Lung (tissue), 10 donors: ENCODE measurements around the gene DPY19L2. TPM values are rescaled to one million over a fixed set of nuclear protein-coding genes. Genes with fewer than 3 reads are reported as not detected.
"Not testable (repeated sequence)": the region's sequence is repeated elsewhere in the genome, so short reads cannot be mapped to it uniquely, and the experiment has no call there.

Source experiments
- ATAC-seq: fragments of 200-7000 bp; cut with Tn5 transposase; one replicate; pipeline ENCODE4 v1.9.1; 2020; ENCODE audit warnings: moderate number of reproducible peaks; ENCODE audit not compliant: insufficient read depth, low FRiP score
- DNase-seq, 3 donors: peaks; one replicate each; pipeline ENCODE4 v3.0.0-alpha.2; 2013 to 2017
- H3K27ac ChIP-seq, 2 donors: one replicate each; pipeline ENCODE4 v1.5.1; 2013; ENCODE audit warnings: mild to moderate bottlenecking in 2 of 2, moderate library complexity in 2 of 2, control low read depth in 1 of 2, inconsistent platforms in 1 of 2, low read depth in 1 of 2, low read length in 1 of 2
- H3K27me3 ChIP-seq, 3 donors: one replicate each; pipeline ENCODE4 v1.5.1; 2013; ENCODE audit warnings: low read length in 2 of 3; ENCODE audit not compliant: control insufficient read depth in 3 of 3, insufficient read depth in 3 of 3
- H3K36me3 ChIP-seq, 4 donors: one replicate each; pipeline ENCODE4 v1.5.1; 2013; ENCODE audit warnings: low read length in 4 of 4, mild to moderate bottlenecking in 1 of 4, moderate library complexity in 1 of 4; ENCODE audit not compliant: control insufficient read depth in 4 of 4, insufficient read depth in 4 of 4
- H3K4me1 ChIP-seq, 5 donors: one replicate each; pipeline ENCODE4 v1.5.1; 2013; ENCODE audit warnings: low read length in 5 of 5, mild to moderate bottlenecking in 2 of 5, moderate library complexity in 1 of 5; ENCODE audit not compliant: control insufficient read depth in 5 of 5, insufficient read depth in 5 of 5
- H3K4me3 ChIP-seq: one replicate; pipeline ENCODE4 v1.5.1; 2013; ENCODE audit warnings: mild to moderate bottlenecking, control low read depth, moderate library complexity
- H3K9ac ChIP-seq, 2 donors: one replicate each; pipeline ENCODE4 v1.5.1; 2013; ENCODE audit warnings: low read length in 2 of 2, control low read depth in 1 of 2; ENCODE audit not compliant: insufficient read depth in 1 of 2
- H3K9me3 ChIP-seq, 4 donors: one replicate each; pipeline ENCODE4 v1.5.1; 2013; ENCODE audit warnings: low read length in 3 of 4, mild to moderate bottlenecking in 1 of 4, moderate library complexity in 1 of 4; ENCODE audit not compliant: control insufficient read depth in 4 of 4, insufficient read depth in 3 of 4
- WGBS, 2 donors: extraction: QIAGEN DNeasy Blood & Tissue Kit; methylation state at CpG; one replicate each; pipeline ENCODE4 v1.1.7; 2013; 5-methylcytosine and 5-hydroxymethylcytosine counted together
- polyA plus RNA-seq, 2 donors: library from polyadenylated mRNA; stranded (reverse); fragments of 200-250 nt; gene quantifications; one replicate each; pipeline ENCODE4 v1.2.1, GENCODE V29; 2013
- total RNA-seq, 2 donors: library from RNA; depleted of rRNA in 1 of 2; stranded (reverse); fragments of >200 nt in 1 of 2; gene quantifications; one replicate each; pipeline ENCODE4 v1.2.1, GENCODE V29; 2014 to 2021
- donor health status: Bipolar disorder and iron deficiency.
- donor health status: healthy.
- donor health status: DM: yes; HTN: yes; CAD: no.

DPY19L2 gene
- total and polyA plus RNA-seq, 4 donors, result 0.56 to 14.8 (median 4.6) TPM

DNA sequence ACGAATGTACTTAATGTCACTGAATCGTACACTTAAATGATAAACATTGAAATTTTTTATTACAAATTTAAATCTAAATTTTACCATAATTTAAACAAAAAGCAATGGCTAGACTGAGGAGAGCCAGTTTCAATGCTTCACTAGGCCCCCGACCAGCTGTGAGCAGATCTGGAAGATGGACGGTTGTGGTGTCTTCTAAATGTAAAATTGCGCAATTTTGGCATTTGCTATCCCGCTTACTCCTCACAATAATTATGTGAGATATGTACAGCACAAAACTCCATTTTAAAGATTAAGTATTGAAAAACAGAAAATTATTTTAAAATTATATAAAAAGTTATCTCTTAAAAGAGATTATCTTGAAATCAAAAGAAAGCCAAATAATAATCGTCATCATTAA is 5.3 kb downstream of the DPY19L2 start:
- peak in 2 of 3 donors; percentile 11 to 43 for DNase-seq
- WGBS, 2 donors, result 66 to 80% methylated on average over 7 of the region's 7 CpGs
- ATAC-seq, result not testable (repeated sequence)

DNA sequence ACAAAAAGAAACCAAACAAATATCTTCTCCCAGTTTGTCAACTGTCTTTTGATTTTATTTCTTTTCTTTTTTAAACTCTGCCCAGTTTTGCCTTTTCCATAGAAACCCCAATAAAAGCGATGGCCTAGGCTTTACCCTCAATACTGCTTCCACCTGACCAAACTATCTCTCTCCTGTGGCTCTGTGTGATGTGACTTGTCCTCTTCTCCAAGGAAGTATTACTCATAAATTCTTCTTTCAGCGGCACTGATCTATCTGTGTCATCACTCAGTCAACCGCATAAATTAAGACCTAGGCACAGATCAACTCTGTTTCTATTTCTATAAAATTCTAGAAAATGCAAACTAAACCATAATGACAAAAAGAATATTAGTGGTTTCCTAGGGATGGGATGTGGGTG is 9.8 kb downstream of the DPY19L2 start:
- H3K27me3 ChIP-seq, H3K36me3 ChIP-seq, H3K9ac ChIP-seq, H3K4me1 ChIP-seq, H3K9me3 ChIP-seq, ATAC-seq, H3K4me3 ChIP-seq, DNase-seq: not testable (repeated sequence)
- WGBS, 2 donors, result 87 to 94% methylated on average over 3 of the region's 3 CpGs
- H3K27ac ChIP-seq, result peak overlapping the region in 1 of 2 donors; percentile 6

More for the DNA sequence above, 5.3 kb downstream of the DPY19L2 start:
- not testable (repeated sequence) for H3K4me3 ChIP-seq, H3K4me1 ChIP-seq, H3K27me3 ChIP-seq, H3K27ac ChIP-seq, H3K36me3 ChIP-seq, H3K9ac ChIP-seq, H3K9me3 ChIP-seq

GRCh38 chr12:63656407-63656806 is 11.9 kb downstream of the DPY19L2 start:
- not testable (repeated sequence) for ATAC-seq, H3K36me3 ChIP-seq, H3K27me3 ChIP-seq, H3K4me1 ChIP-seq, H3K4me3 ChIP-seq, H3K9ac ChIP-seq, H3K9me3 ChIP-seq, H3K27ac ChIP-seq, DNase-seq
- WGBS, 2 donors, result 92 to 94% methylated on average over 2 of the region's 2 CpGs

DNA sequence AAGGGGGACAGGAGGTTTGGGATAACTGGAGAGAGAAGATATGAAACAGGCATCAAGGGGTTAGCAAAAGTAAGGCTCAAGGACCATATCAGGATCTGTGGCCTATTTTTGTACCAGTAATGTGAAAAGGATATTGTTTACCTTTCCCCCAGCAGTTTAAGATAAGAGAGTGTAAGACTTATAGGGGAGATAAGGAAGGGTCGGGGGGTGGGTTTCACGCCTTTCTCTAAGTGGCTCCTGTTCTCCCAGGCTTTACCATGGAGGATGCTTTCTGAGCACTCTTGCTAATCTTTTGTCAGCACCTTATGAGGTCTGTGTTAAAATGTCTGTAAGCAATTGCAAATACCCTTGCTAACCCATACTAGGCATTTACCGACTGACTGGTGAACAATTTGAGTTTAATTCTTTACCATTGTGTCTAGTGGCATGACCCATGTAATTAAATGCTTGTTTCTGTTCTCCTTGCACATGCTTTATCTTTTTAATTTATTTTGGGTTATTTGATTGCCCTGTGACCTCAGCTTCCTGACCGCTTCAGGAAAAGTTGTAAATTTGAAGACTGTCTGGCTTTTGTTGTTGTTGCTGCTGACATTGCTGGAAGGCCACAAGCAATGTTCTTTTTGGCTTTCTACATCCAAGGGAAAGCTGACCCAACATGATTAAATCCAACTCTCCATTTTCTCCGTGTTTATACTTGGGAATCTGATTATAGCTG is 12.6 kb downstream of the DPY19L2 start:
- H3K27me3 ChIP-seq, H3K36me3 ChIP-seq, H3K9ac ChIP-seq, DNase-seq, H3K4me1 ChIP-seq, ATAC-seq, H3K4me3 ChIP-seq, H3K9me3 ChIP-seq, H3K27ac ChIP-seq: not testable (repeated sequence)
- 54 to 66% methylated on average over 5 of the region's 5 CpGs for WGBS, 2 donors

GRCh38 chr12:63654481-63654880 is 13.8 kb downstream of the DPY19L2 start:
- H3K27ac ChIP-seq, H3K9ac ChIP-seq, H3K4me3 ChIP-seq, H3K36me3 ChIP-seq, H3K9me3 ChIP-seq, H3K4me1 ChIP-seq, ATAC-seq, DNase-seq, H3K27me3 ChIP-seq: not testable (repeated sequence)
- WGBS, 2 donors, result 46 to 62% methylated on average over 5 of the region's 5 CpGs

DNA sequence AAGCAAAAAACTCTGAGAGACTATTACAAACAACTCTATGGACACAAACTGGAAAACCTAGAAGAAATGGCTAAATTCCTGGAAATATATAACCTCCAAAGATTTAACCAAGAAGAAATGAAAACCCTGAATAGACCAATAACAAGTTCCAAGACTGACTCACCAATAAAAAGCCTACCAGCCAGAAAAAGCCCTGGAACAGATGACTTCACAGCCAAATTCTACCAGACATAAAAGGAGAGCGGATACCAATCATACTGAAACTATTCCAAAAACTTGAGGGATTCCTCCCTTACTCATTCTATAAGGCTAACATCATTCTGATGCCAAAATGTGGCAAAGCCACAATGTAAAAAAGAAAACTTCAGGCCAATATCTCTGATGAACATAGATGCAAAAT is 18.8 kb downstream of the DPY19L2 start:
- DNase-seq, H3K36me3 ChIP-seq, ATAC-seq, H3K27ac ChIP-seq, H3K9ac ChIP-seq, H3K4me3 ChIP-seq, H3K4me1 ChIP-seq, H3K9me3 ChIP-seq, H3K27me3 ChIP-seq: not testable (repeated sequence)
- 93% methylated on average over 1 of the region's 1 CpG for WGBS, 2 donors

DNA sequence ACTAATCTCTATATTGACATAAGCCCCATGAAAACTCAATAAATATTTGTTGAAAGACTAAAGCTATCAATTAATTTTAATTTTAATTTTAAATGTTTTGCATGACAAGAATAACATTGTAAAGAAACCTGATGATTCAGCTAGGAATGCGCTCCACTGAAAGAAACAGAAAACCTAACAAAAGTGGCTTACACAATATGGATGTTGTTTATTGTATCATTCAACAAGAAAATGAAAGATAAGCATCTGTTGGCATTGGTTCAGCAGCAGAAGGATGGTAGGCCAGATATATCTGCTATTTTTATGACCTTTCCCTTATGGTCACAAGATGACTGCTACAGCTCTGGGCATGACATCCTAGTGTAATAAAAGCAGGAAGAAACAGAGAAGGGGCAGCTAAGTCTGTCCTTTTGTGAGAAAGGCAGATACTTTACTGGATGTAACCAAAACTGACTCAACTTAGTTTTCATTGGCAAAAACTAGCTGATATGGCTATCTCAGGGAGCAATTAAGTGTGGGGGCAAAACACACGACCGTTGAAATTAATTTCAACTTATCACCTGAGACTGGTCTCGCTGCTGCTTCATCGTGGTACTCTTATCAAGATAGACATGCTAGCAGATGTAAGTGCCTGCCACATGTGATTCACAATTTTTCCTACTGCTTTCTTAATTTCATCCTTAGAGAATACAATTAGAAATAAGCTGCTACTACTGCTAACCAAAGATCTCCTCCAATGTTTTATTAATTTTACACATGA is 24.7 kb downstream of the DPY19L2 start:
- ATAC-seq, H3K4me1 ChIP-seq: not testable (repeated sequence)

DNA sequence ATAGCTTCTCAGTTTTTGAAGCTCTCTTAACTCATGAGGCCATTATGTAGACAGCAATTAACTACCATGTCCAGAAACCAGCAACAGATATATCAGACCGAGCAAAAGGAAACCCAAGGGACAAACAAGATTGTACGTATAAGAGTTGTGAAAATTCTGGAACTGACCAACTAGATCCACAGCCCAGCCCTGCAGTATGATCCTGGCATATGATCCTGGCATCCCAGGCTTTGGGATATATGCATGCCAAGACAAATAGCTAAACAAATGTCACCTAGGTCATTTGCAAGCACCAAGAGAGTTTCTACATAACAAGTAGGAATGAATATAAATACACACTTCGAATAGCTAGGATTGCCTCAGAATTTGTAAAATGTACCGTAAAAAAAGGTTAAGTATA is 44.0 kb downstream of the DPY19L2 start:
- H3K4me3 ChIP-seq, H3K4me1 ChIP-seq, DNase-seq, ATAC-seq, H3K27me3 ChIP-seq, H3K9ac ChIP-seq, H3K27ac ChIP-seq, H3K9me3 ChIP-seq, H3K36me3 ChIP-seq: not testable (repeated sequence)
- 80 to 87% methylated on average over 4 of the region's 4 CpGs for WGBS, 2 donors

More for the DNA sequence above, 24.7 kb downstream of the DPY19L2 start:
- not testable (repeated sequence) for H3K36me3 ChIP-seq, H3K27me3 ChIP-seq, H3K9me3 ChIP-seq, H3K4me3 ChIP-seq, DNase-seq, H3K9ac ChIP-seq
- WGBS, 2 donors, result 45 to 49% methylated on average over 5 of the region's 5 CpGs
- peak overlapping the region in 1 of 2 donors; percentile 9 for H3K27ac ChIP-seq
